ENCODE measurements around the gene DLG1. TPM values are rescaled to one million over a fixed set of nuclear protein-coding genes. Genes with fewer than 3 reads are reported as not detected.

Gene DLG1
- total RNA-seq, 2 experiments from 2014 or later, result 72.2 to 76.6 TPM

DNA sequence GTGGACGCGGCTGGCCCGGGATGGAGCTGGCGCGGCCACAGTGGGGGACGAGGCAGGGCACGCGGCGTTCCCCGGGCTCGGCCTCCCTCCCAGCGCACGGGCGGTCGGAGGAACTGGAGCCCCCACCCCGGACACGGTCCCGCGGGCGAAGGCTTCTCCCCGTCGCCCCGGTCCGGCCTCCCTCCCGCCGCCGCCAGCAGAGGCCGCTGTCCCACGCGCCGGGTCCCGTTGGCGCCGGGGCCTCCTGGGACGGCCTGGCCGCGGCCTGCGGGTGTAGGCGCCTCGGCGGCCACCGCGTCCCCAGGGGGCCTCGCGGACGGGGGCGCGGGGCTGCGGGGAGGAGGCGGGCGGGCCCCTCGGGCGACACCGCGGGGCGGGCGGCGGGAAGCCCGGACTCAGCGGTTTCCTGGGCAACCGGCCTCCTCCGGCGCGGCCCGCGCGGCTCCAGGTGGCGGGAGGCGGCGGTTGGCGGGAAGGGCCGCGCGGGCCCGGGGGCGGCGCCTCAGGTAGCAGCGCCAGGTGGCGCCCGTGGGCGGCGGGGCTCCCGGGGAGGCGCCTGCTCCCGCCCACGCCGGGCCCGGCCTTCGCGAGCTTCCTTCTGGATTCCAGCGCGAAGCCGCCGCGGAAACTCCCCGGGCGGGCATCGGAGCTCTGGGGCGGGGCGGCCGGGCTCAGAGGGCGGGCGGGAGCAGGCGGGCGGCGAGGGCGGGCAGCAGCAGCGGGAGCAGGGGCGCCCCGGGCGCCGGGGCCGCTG lies 295.5 kb downstream of the DLG1 start:
- H3K9me3 Mint-ChIP-seq (ENCODE audit: insufficient read depth), result no peaks in the 10 kb centered on the region
- ChIA-PET POLR2A (interaction anchor here (0.9 to 1.5 kb wide), 2 partner anchors 17 to 26 kb away, joined by 3 read pairs; partner anchors contain the start of gene MELTF), CTCF (interaction anchor here (0.7 to 6.1 kb wide), 9 partner anchors 22 to 185 kb away, joined by 3 to 41 read pairs (median 3); partner anchors contain the start of gene MELTF)
- DNase-seq (peak; percentile 71), ATAC-seq (peak; percentile 85)
- no peaks in the 10 kb centered on the region for H3K36me3 Mint-ChIP-seq (ENCODE audit: low read depth)
- peaks cover 12% of the 10 kb centered on the region for H3K4me1 Mint-ChIP-seq (ENCODE audit: low read depth)
- no peak overlapping the region for H3K4me3 Mint-ChIP-seq
- peaks cover 2% of the 10 kb centered on the region for H3K27me3 Mint-ChIP-seq (ENCODE audit: low read depth)
- no peak overlapping the region for H3K27ac Mint-ChIP-seq

GRCh38 chr3:197001972-197002700 lies 296.3 kb downstream of the DLG1 start:
- H3K27ac Mint-ChIP-seq, result peak overlapping the region; percentile 85
- POLR2A ChIA-PET, result interaction anchor here (0.7 to 1.0 kb wide), 3 partner anchors 17 to 296 kb away, joined by 3 read pairs; no protein-coding TSS in a partner anchor
- DNase-seq (no peak), ATAC-seq (no peak)
- H3K9me3 Mint-ChIP-seq (ENCODE audit: insufficient read depth), result no peaks in the 10 kb centered on the region
- H3K4me3 Mint-ChIP-seq, result peak overlapping the region; percentile 59
- H3K4me1 Mint-ChIP-seq (ENCODE audit: low read depth), result peaks cover 12% of the 10 kb centered on the region
- CTCF ChIA-PET, result interaction anchor here (0.6 to 6.1 kb wide), 6 partner anchors 23 to 136 kb away, joined by 3 to 41 read pairs (median 3); partner anchors contain the start of gene MELTF
- H3K27me3 Mint-ChIP-seq (ENCODE audit: low read depth), result peaks cover 2% of the 10 kb centered on the region
- no peaks in the 10 kb centered on the region for H3K36me3 Mint-ChIP-seq (ENCODE audit: low read depth)

DNA sequence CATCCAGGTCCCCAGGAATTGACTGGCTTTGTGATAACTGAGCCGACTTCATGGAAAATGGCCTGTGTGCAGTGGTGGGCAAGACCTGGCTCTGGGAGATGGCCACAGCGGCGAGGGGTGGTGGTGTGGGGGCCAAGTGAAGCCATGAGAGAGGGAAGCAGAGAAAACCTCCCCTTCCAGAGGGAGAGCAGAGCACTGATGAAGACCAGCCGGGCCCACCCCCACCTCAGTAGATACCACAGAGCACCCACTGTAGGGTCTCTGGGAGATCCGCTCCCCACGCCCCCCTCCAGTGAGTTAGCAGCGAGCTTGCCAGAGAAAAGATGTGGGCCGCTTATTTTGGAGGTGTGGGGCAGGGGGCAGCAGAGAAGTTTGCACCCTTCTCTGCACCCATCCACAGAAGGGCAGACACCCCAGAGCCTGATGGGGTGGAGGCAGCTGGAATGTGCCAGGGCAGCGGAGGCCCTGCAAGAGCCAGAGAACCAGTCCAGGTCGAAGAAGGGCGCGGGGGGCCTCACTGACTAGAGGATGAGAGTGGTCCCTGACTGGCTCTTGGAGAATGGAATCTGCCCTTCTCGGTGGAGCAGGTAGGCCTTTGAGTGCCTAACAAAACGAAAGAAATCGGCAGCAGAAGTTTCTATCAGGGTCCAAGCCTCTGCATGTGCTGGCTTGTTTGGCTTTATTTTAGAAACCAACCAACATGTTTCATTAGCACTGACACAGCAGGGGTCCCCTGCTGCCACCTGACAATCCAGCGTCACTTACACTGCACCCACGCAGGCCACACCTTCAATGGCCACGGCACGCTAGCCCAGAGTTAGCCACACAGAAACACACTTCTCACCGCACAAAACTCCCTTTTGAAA lies 297.1 kb downstream of the DLG1 start:
- ChIA-PET CTCF (interaction anchor here (0.8 to 6.1 kb wide), 2 partner anchors 29 to 52 kb away, joined by 3 to 41 read pairs; partner anchors contain the start of gene MELTF), POLR2A (interaction anchor here (1.0 kb wide), 1 partner anchor 296 kb away, joined by 3 read pairs; no protein-coding TSS in a partner anchor)
- Mint-ChIP-seq H3K27me3 (ENCODE audit: low read depth) (peaks cover 2% of the 10 kb centered on the region), H3K9me3 (ENCODE audit: insufficient read depth) (no peaks in the 10 kb centered on the region), H3K36me3 (ENCODE audit: low read depth) (no peaks in the 10 kb centered on the region), H3K4me1 (ENCODE audit: low read depth) (peaks cover 12% of the 10 kb centered on the region), H3K4me3 (peak overlapping the region; percentile 59), H3K27ac (peak overlapping the region; percentile 85)
- no peak for ATAC-seq
- no peak for DNase-seq

GRCh38 chr3:197000211-197000610 lies 298.2 kb downstream of the DLG1 start:
- H3K4me3 Mint-ChIP-seq, result no peak overlapping the region
- H3K4me1 Mint-ChIP-seq (ENCODE audit: low read depth), result peaks cover 12% of the 10 kb centered on the region
- H3K36me3 Mint-ChIP-seq (ENCODE audit: low read depth), result no peaks in the 10 kb centered on the region
- CTCF ChIA-PET, result interaction anchor here (6.1 kb wide), 1 partner anchor 30 kb away, joined by 41 read pairs; the partner anchor contains the start of gene MELTF
- no peaks in the 10 kb centered on the region for H3K9me3 Mint-ChIP-seq (ENCODE audit: insufficient read depth)
- no peak overlapping the region for H3K27ac Mint-ChIP-seq
- no peak for ATAC-seq
- peaks cover under 1% of the 10 kb centered on the region for H3K27me3 Mint-ChIP-seq (ENCODE audit: low read depth)
- POLR2A ChIA-PET, result no interaction called here
- DNase-seq, result no peak

GRCh38 chr3:196998966-196999760 lies 299.2 kb downstream of the DLG1 start:
- DNase-seq, result no peak
- Mint-ChIP-seq H3K4me3 (no peak overlapping the region), H3K27ac (no peak overlapping the region), H3K36me3 (ENCODE audit: low read depth) (no peaks in the 10 kb centered on the region), H3K27me3 (ENCODE audit: low read depth) (no peaks in the 10 kb centered on the region), H3K9me3 (ENCODE audit: insufficient read depth) (no peaks in the 10 kb centered on the region), H3K4me1 (ENCODE audit: low read depth) (peaks cover 8% of the 10 kb centered on the region)
- ATAC-seq, result no peak
- POLR2A ChIA-PET, result interaction anchor here (0.6 to 0.8 kb wide), 2 partner anchors 127 to 131 kb away, joined by 3 read pairs; no protein-coding TSS in a partner anchor
- CTCF ChIA-PET, result interaction anchor here (1.6 kb wide), 1 partner anchor 30 kb away, joined by 4 read pairs; the partner anchor contains the start of gene PIGZ

GRCh38 chr3:196997311-196997710 lies 301.1 kb downstream of the DLG1 start:
- Mint-ChIP-seq H3K4me3 (no peak overlapping the region), H3K4me1 (ENCODE audit: low read depth) (peaks cover 3% of the 10 kb centered on the region), H3K27ac (no peak overlapping the region), H3K27me3 (ENCODE audit: low read depth) (no peaks in the 10 kb centered on the region), H3K9me3 (ENCODE audit: insufficient read depth) (no peaks in the 10 kb centered on the region), H3K36me3 (ENCODE audit: low read depth) (no peaks in the 10 kb centered on the region)
- ChIA-PET POLR2A (no interaction called here), CTCF (interaction anchor here (1.6 kb wide), 1 partner anchor 32 kb away, joined by 5 read pairs; the partner anchor contains the start of gene MELTF)
- ATAC-seq (no peak), DNase-seq (no peak)

- no peak overlapping the region for H3K27ac Mint-ChIP-seq
Measured at GRCh38 chr3:196996454-196997265, 301.8 kb downstream of the DLG1 start.

GRCh38 chr3:196995646-196996355 lies 302.6 kb downstream of the DLG1 start:
- DNase-seq, result no peak
- Mint-ChIP-seq H3K36me3 (ENCODE audit: low read depth) (no peaks in the 10 kb centered on the region), H3K9me3 (ENCODE audit: insufficient read depth) (no peaks in the 10 kb centered on the region), H3K4me1 (ENCODE audit: low read depth) (no peaks in the 10 kb centered on the region), H3K27ac (no peak overlapping the region), H3K27me3 (ENCODE audit: low read depth) (no peaks in the 10 kb centered on the region), H3K4me3 (no peak overlapping the region)
- POLR2A ChIA-PET, result no interaction called here
- no peak for ATAC-seq
- CTCF ChIA-PET, result no interaction called here

More at GRCh38 chr3:196996454-196997265, 301.8 kb downstream of the DLG1 start:
- POLR2A ChIA-PET, result no interaction called here
- DNase-seq, result no peak
- ATAC-seq, result no peak
- Mint-ChIP-seq H3K27me3 (ENCODE audit: low read depth) (no peaks in the 10 kb centered on the region), H3K36me3 (ENCODE audit: low read depth) (no peaks in the 10 kb centered on the region), H3K9me3 (ENCODE audit: insufficient read depth) (no peaks in the 10 kb centered on the region), H3K4me3 (no peak overlapping the region), H3K4me1 (ENCODE audit: low read depth) (peaks cover 1% of the 10 kb centered on the region)
- CTCF ChIA-PET, result no interaction called here

GRCh38 chr3:196995027-196995426 lies 303.4 kb downstream of the DLG1 start:
- Mint-ChIP-seq H3K27me3 (ENCODE audit: low read depth) (no peaks in the 10 kb centered on the region), H3K4me1 (ENCODE audit: low read depth) (no peaks in the 10 kb centered on the region), H3K9me3 (ENCODE audit: insufficient read depth) (no peaks in the 10 kb centered on the region), H3K4me3 (no peak overlapping the region), H3K27ac (no peak overlapping the region), H3K36me3 (ENCODE audit: low read depth) (no peaks in the 10 kb centered on the region)
- DNase-seq (no peak), ATAC-seq (no peak)
- ChIA-PET CTCF (no interaction called here), POLR2A (no interaction called here)

- no peak overlapping the region for H3K27ac Mint-ChIP-seq
- H3K9me3 Mint-ChIP-seq (ENCODE audit: insufficient read depth), result no peaks in the 10 kb centered on the region
- no peak overlapping the region for H3K4me3 Mint-ChIP-seq
- no peak for ATAC-seq
- no peaks in the 10 kb centered on the region for H3K36me3 Mint-ChIP-seq (ENCODE audit: low read depth)
- ChIA-PET CTCF (interaction anchor here (1.5 kb wide), 1 partner anchor 35 kb away, joined by 3 read pairs; the partner anchor contains the start of gene MELTF), POLR2A (no interaction called here)
- no peaks in the 10 kb centered on the region for H3K27me3 Mint-ChIP-seq (ENCODE audit: low read depth)
- H3K4me1 Mint-ChIP-seq (ENCODE audit: low read depth), result no peaks in the 10 kb centered on the region
- DNase-seq, result no peak
Measured at GRCh38 chr3:196994056-196994455, 304.4 kb downstream of the DLG1 start.

Data from activated CD8-positive, alpha-beta T cell treated with anti-CD3 and anti-CD28 coated beads, Interleukin-2, amount 10 ng/mL, durations not matched to agents 7 days and 5 days (primary cell).